GM12872 (cell line): ENCODE measurements around the gene IL1RL1.

Experiments used
- CTCF ChIP-seq: IDR thresholded peaks from 3 replicates; pipeline ENCODE4 v1.5.1; 2011; ENCODE audit warnings: low read depth, mild to moderate bottlenecking, low read length, moderate library complexity; ENCODE audit not compliant: insufficient read depth

Gene IL1RL1

DNA sequence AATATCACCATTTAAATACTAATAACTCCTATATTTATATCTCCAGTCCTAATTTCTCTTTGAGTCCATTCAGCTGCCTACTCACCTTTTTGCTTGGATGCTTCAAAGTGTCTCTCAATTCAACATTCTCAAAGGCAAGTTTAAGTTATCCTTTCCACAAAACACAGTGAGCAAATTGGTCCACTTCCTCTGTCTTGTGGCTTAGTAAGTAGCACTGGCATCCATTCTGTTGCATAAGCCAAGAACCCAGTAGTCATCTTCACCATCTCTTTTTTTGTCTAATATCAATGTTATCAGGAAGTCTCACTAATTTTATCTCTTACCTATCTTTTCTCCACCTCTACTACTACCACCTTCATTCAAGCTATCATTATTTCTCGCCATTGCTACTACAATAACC, 27.4 kb upstream of the IL1RL1 start:
- TF ChIP-seq CTCF: no peak

GRCh38 chr2:102284611-102285010, 26.8 kb upstream of the IL1RL1 start:
- TF ChIP-seq CTCF: no peak

- TF ChIP-seq CTCF: no peak
Measured at GRCh38 chr2:102285368-102285767, 26.0 kb upstream of the IL1RL1 start.

DNA sequence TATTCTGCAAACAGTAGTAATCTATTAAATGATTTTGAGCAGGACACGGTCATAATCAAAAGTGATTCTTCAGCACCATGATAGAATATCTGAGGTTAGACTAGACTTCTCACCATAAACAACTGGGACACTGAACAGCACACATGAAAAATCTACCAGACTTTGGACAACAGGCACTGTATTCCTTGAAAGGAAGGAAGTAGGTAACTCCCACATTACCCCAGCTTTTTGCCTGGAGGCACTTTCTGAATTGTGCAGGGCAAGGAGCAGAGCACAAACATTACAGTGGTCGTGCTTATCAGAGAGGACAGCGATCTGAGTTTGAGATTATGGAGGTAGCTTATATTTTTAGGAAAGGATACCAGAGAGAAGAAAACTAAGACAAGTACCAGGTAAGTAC, 25.3 kb upstream of the IL1RL1 start:
- no peak for TF ChIP-seq CTCF

- no peak for TF ChIP-seq CTCF
Measured at GRCh38 chr2:102289129-102289528, 22.2 kb upstream of the IL1RL1 start.

- TF ChIP-seq CTCF: no peak
Measured at GRCh38 chr2:102290594-102290993, 20.8 kb upstream of the IL1RL1 start.

GRCh38 chr2:102291319-102292075, 19.9 kb upstream of the IL1RL1 start:
- no peak for TF ChIP-seq CTCF
